ENCODE results near the gene LCAT. TPM values are rescaled to one million over a fixed set of nuclear protein-coding genes. Genes with fewer than 3 reads are reported as not detected.

The LCAT gene
- total and polyA plus RNA-seq, 9 of the 15 experiments (the other 6 are each of a cell fraction or from before 2014, with no cell fraction given), result 0.46 to 21.0 (median 5.0) TPM

DNA sequence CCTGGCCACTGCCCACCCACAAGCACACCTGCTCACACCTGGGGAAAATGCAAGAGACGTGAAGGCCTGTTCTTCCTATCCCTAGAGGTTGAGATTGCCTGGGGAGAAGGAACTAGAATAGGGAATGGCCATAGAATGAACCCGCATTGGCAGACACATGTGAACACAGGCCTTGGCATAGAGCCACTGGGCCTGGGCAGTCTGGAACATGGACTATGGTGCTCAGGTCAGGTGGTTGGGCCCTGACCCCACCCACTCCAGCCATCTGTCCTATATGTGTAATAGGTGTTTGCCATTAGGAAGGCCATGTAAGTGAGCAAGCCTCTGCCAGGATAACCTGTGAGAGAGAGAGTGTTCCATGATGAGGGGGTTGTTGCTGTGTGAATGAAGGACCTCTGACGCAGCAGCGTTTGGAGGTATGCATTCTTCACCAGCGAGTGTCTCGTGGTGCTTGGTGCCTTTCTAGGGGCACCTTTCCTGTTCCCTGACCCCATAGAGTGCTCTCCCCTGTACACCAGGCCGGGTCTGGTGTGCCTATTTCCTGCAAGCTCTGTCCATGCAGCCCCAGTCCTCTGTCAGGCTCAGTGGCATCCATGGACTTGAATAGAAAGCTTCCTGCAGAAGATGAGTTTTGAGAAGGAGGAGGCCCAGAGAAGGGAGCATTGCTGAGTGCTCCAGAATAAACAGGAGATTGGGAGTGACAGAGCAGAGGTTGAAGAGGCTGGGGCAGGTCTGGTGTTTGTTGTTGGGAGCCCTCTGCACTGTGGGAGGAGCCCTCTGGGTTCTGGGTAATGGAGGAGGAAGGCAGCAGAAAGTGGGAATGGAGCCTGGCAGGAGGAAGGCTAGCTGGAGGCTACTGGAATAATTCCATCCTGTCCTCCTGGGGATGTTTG lies 27.8 kb downstream of the LCAT start:
- DNase-seq (ENCODE audit: extremely low read depth in 1 of 4, low spot score in 3 of 4) (no peak), FAIRE-seq (no peak), ATAC-seq (no peak)
- in situ Hi-C loops (cut with MboI), result no loop called here
- TF ChIP-seq ZNF76 (CRISPR knock-in tag; IDR thresholded peaks at IDR 0.05; ENCODE audit: borderline replicate concordance) (no peak), ZNF695 (CRISPR knock-in tag; IDR thresholded peaks at IDR 0.05) (no peak), ZNF431 (CRISPR knock-in tag; IDR thresholded peaks at IDR 0.05) (no peak), RBBP5 (IDR thresholded peaks at IDR 0.05; ENCODE audit: borderline replicate concordance, insufficient read depth, low read length, poor library complexity, severe bottlenecking) (no peak), BHLHE40 (IDR thresholded peaks at IDR 0.05; ENCODE audit: low read length) (no peak), KAT7 (CRISPR knock-in tag; IDR thresholded peaks at IDR 0.05; ENCODE audit: borderline replicate concordance) (no peak), HCFC1 (IDR thresholded peaks at IDR 0.05; ENCODE audit: low read depth, low read length) (no peak), MAZ (CRISPR knock-in tag; conservative IDR thresholded peaks at IDR 0.05 in 1 of 2, IDR thresholded peaks at IDR 0.05 in 1 of 2) (no peak), HIVEP1 (CRISPR knock-in tag; IDR thresholded peaks at IDR 0.05) (no peak), ZNF551 (CRISPR knock-in tag; IDR thresholded peaks at IDR 0.05) (no peak), PHF20 (IDR thresholded peaks at IDR 0.05; ENCODE audit: partially characterized antibody) (no peak), NELFE (IDR thresholded peaks at IDR 0.05; ENCODE audit: insufficient read depth, insufficient read length) (no peak), JUN (IDR thresholded peaks at IDR 0.05; ENCODE audit: borderline replicate concordance, low read depth, low read length) (no peak), JUN (CRISPR knock-in tag; IDR thresholded peaks at IDR 0.05; ENCODE audit: borderline replicate concordance) (no peak), ZNF444 (CRISPR knock-in tag; IDR thresholded peaks at IDR 0.05) (no peak), DPF2 (IDR thresholded peaks at IDR 0.05) (no peak), ZBTB17 (CRISPR knock-in tag; IDR thresholded peaks at IDR 0.05) (no peak), TCFL5 (CRISPR knock-in tag; conservative IDR thresholded peaks at IDR 0.05) (no peak), MTA3 (IDR thresholded peaks at IDR 0.05; ENCODE audit: borderline replicate concordance) (no peak)
- TF ChIP-seq, protein P1, sequence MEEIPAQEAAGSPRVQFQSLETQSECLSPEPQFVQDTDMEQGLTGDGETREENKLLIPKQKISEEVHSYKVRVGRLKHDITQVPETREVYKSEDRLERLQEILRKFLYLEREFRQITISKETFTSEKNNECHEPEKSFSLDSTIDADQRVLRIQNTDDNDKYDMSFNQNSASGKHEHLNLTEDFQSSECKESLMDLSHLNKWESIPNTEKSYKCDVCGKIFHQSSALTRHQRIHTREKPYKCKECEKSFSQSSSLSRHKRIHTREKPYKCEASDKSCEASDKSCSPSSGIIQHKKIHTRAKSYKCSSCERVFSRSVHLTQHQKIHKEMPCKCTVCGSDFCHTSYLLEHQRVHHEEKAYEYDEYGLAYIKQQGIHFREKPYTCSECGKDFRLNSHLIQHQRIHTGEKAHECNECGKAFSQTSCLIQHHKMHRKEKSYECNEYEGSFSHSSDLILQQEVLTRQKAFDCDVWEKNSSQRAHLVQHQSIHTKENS (CRISPR knock-in tag; IDR thresholded peaks at IDR 0.05), result no peak
- TF ChIP-seq, protein P2, sequence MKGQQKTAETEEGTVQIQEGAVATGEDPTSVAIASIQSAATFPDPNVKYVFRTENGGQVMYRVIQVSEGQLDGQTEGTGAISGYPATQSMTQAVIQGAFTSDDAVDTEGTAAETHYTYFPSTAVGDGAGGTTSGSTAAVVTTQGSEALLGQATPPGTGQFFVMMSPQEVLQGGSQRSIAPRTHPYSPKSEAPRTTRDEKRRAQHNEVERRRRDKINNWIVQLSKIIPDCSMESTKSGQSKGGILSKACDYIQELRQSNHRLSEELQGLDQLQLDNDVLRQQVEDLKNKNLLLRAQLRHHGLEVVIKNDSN (CRISPR knock-in tag; IDR thresholded peaks at IDR 0.05), result no peak
- peaks cover 5 to 16% of the 10 kb centered on the region in 2 experiments; a peak in 4 of 5 replicates for H3K4me1 ChIP-seq (replicated peaks in 1 of 2; ENCODE audit: control insufficient read depth in 2 of 2, insufficient read depth in 2 of 2, low read length in 2 of 2)
- no peak overlapping the region for H2AFZ ChIP-seq (ENCODE audit: low read depth, low read length)
- peaks cover 14% of the 10 kb centered on the region for H4K20me1 ChIP-seq (replicated peaks; ENCODE audit: control insufficient read depth, insufficient read depth, low read length)
- H3K27me3 ChIP-seq (ENCODE audit: control insufficient read depth in 2 of 2, insufficient read depth in 2 of 2, low read length in 2 of 2), result no peaks in the 10 kb centered on the region
- no peak overlapping the region for H3K4me2 ChIP-seq (ENCODE audit: insufficient read depth, low read length)
- H3K79me2 ChIP-seq (ENCODE audit: control insufficient read depth, insufficient read depth, low read length), result no peaks in the 10 kb centered on the region
- no peaks in the 10 kb centered on the region for H3K9me3 ChIP-seq (replicated peaks; ENCODE audit: control insufficient read depth, insufficient read depth, low read depth, low read length)
- intact Hi-C loops (cut with micrococcal nuclease), result no loop called here
- CTCF ChIA-PET (ENCODE audit: low intra/inter-chr PET ratio), result no interaction called here
- peaks cover 4% of the 10 kb centered on the region for H3K9me1 ChIP-seq (ENCODE audit: control insufficient read depth, insufficient read depth, low read length)
- POLR2A ChIA-PET, result interaction anchor here (0.6 to 1.8 kb wide), 5 partner anchors 11 to 198 kb away, joined by 3 to 6 read pairs (median 4); no protein-coding TSS in a partner anchor
- no peak overlapping the region for H3K27ac ChIP-seq (ENCODE audit: extremely low read depth, low read depth, low read length)
- H3K9ac ChIP-seq (ENCODE audit: insufficient read depth in 1 of 2, low read depth in 2 of 2, low read length in 2 of 2), result no peak overlapping the region
- BruUV-seq (replicated peaks), result no TSS peak
- 64% methylated on average over 7 of the region's 7 CpGs for WGBS (ENCODE audit: insufficient coverage, low coverage, missing lambda C conversion rate)
- H3K4me3 ChIP-seq, result no peak overlapping the region
- H3K36me3 ChIP-seq (ENCODE audit: control insufficient read depth, insufficient read depth, low read length), result no peaks in the 10 kb centered on the region
